ENCODE results near the gene GPC3.

Gene GPC3

DNA sequence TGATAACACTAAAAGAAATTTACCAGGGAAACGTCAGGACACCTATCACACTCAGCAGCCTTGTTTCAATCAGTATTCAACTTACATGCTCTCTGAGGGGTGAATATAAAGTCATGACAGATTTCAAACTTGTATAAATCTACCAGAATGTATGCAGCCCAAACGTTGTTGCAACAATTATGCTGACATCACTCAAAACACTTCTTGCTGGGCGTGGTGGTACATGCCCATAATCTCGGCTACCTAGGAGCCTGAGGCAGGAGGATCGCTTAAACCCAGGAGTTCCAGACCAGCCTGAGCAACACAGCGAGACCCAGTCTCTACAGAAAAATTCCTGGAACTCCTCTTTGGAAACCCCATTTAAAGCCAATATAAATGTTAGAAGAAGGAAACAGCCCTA is 303.5 kb downstream of the GPC3 start:
- no peak for DNase-seq (ENCODE audit: low read depth)

- DNase-seq (ENCODE audit: low read depth) = no peak
Observed at GRCh38 chrX:133681421-133681820, 304.0 kb downstream of the GPC3 start.

DNA sequence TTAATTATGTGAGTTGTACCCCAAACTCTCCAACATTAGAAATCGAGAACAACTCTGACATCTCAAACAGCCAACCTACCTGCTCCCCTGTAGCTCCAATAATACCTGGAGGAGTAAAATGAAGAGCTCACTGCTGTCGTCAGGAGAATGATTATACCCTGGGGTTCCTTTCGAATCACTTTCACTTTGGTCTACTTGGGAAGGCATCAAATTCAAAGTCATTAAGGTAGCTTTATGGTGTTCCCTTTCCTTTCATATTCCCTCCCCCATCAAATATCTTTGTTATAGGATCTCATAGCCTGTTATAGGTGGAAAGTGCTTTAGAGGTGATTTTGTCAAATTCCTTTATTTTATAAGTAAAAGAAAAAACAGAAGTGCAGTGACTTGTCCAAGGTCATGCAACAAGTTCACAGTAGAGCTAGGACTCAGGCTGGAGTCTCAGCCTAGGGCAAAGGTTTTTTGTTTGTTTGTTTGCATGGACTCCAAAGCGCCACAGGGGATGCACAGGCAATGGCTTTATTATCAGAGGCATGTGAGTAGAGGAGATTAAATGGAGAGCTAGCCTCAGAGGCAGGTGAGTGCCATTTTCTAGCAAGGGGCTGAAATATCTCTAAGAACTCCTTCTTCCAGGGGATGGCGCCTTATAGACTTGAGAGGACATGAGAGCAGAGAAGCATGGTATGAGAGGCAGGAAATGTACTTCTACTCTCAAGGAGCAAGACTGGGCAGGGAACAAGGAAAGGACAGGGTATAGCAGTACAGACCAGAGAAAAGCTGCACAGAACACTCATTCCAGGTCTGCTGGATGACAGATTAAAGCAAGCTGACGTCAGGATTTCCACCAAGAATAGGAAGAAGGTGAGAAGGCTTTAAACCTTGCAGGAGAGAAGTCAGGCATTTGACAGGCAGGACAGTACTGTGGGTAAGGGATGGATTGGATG is 308.0 kb downstream of the GPC3 start:
- no peak for DNase-seq (ENCODE audit: low read depth)

GRCh38 chrX:133676344-133677122 is 308.9 kb downstream of the GPC3 start:
- no peak for DNase-seq (ENCODE audit: low read depth)

- no peak for DNase-seq (ENCODE audit: low read depth)
Observed at GRCh38 chrX:133674726-133675470, 310.5 kb downstream of the GPC3 start.

DNA sequence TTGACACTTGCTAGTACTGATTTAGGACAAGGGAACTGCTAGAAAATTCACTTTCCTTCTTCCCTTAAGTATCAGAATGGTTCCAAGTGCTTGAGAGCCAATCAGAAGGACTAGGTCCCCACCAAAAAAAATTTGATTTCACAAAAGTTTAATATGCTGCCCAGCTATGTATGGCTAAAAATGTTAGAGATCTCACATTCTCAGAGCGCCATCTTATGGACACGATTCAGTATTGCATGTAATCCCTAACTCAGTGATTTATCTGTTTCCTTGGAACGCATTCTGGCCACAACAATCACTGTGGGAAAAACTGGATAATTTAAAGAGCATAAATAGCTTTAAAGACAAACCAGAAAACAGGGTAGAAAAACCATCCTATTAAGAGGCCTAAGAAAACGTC is 315.0 kb downstream of the GPC3 start:
- DNase-seq (ENCODE audit: low read depth) = no peak

DNA sequence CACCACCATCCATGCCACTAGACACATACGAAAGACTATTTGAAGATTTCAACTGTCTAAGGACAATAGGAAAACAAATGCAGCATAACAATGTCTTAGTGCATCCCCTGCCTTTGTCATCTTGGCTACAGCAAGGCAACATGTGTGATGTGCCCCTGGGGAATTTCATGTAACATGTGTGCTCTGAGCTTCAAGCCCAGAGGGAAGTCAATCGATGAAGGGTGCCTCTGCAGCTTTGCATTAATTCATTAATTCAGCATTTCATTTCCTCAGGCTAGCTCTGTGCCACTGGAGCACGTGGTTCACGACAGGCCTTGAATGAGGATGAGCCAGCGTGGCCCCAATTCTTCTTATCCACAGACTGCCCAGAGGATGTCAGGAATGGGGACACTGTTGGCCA is 316.2 kb downstream of the GPC3 start:
- no peak for DNase-seq (ENCODE audit: low read depth)

DNA sequence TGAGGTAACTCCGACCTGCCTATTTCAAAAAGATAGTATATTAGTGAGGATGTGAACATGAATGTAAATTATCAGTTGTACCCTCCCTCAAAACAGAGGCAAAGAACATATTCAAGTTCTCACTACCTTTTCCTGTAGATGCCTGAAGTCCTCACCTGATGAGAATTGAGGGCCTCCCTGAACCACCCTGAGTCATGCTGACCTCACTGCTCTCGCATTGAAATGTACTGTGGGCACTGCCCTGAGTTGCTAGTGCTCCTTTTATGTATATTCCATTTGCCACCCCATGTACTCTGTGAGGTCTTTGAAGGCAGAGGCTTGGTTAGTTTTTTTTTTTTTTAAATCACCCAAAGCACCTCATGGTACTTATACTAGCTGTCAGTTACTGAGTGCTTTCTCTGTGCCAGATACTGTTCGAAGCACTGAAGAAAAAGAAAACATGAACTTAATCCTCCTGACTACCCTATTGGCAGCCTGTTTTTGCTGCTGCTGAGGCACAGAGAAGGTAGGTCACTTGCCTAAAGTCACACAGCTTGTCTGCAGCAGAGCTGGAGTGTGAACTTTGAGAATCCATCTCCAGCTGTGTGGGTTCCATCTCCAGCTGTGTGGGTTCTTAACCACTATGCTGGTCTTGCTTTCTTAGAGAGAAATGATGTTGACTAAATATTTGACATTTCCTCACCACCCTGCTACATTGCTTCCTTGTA is 317.0 kb downstream of the GPC3 start:
- no peak for DNase-seq (ENCODE audit: low read depth)

DNA sequence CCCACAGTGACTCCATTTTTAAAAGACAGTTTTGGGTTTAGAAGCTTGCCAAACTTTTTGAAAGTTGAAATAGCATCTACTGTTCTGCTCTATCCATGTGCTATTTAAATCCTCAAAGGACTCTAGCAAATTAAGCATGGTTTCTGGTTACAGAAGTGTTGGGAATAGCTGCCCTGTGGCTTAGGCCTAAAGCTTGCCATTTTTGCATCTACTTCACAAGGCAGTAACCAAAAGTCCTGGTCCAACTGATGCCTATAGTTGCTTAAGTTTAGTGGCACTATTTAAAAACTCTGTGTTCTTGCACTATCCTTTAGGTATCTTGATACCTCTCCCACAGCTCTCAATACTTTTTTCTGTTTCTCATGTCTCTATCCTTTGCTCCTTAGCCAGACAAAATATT is 319.1 kb downstream of the GPC3 start:
- no peak for DNase-seq (ENCODE audit: low read depth)

- DNase-seq (ENCODE audit: low read depth) = no peak
Observed at GRCh38 chrX:133661962-133662839, 323.2 kb downstream of the GPC3 start.

DNA sequence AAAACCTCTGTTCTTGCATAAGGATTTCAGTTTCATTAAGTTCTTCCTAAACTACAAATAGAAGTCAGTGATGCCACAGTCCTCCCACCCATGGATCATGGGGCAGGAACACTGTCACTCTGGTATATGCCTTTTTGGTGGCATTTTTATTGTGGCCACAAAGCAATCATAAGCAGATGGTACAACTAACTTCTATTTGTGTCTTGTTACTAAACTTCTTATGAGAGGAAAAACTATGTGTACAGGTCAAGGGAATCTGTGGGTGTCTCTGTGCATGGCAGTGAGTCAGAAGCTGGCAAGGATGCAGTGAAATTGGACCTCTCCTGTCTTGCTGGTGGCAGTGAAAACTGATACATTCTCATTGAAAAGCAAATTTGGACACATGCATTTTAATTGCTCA is 325.1 kb downstream of the GPC3 start:
- DNase-seq (ENCODE audit: low read depth) = no peak

- DNase-seq (ENCODE audit: low read depth) = no peak
Observed at GRCh38 chrX:133658293-133658911, 327.0 kb downstream of the GPC3 start.

- DNase-seq (ENCODE audit: low read depth) = no peak
Observed at GRCh38 chrX:133655275-133656265, 329.8 kb downstream of the GPC3 start.

DNA sequence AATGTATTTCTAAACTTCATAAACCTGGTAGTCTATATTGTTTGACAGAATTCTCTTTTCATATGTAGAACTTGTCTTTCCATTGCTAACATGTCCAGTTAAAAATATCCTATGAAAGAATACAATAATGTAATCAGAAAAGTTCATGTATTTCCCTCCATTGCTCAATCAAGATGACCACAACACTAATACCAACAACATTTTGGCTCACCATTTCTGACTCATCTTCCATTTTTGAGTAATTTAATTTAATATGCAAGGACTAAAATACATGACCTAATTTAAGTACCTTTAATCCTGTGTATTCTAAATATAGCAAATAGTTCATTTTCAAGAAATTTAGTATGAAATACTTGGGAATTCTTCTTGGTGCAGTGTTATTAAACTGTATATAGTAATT is 330.6 kb downstream of the GPC3 start:
- no peak for DNase-seq (ENCODE audit: low read depth)

- DNase-seq (ENCODE audit: low read depth) = no peak
Observed at GRCh38 chrX:133653358-133653757, 332.0 kb downstream of the GPC3 start.

DNA sequence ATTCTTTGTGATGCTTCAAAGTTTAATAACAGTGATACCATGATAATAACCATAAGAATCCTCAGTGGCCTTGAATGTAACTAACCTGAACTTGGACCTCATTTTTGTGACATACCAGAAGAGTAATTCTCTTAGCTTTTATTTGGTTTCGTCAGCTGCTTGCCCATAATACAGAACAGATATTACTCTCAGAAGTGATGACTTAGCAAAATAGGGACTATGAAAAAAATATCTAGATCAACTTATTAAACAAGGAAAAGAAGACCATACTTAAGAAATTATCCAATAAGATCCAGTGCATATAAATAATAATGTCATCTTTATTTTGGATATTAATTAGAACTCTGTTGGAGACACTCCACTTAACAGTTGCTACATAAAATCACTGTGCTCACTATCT is 333.2 kb downstream of the GPC3 start:
- DNase-seq (ENCODE audit: low read depth) = no peak

DNA sequence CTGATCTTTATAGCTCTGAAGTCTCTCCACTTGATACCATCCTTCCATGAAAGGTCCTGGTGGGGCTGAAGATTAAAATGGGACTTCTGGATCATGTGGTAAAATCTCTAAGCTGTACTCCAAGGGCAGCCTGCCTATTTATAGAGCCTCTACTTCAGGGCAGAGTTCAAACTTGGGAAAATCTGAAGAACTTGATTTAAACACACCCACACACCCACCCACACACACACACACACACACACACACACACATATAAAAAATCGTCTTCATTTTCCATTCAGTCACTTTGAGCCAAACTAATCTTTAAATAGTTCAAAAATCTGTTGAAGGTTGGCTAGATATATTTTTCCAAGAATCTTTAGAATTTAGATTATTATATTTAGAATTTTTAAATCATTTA is 335.2 kb downstream of the GPC3 start:
- no peak for DNase-seq (ENCODE audit: low read depth)

- DNase-seq (ENCODE audit: low read depth) = no peak
Observed at GRCh38 chrX:133649651-133650050, 335.7 kb downstream of the GPC3 start.

GRCh38 chrX:133648594-133648993 is 336.8 kb downstream of the GPC3 start:
- DNase-seq (ENCODE audit: low read depth) = no peak
